Heart left ventricle (tissue), 16 donors: ENCODE results near the gene TOMM5. TPM values are rescaled to one million over a fixed set of nuclear protein-coding genes. Genes with fewer than 3 reads are reported as not detected.

ENCODE experiments used
- ATAC-seq, 4 donors: fragments of 200-7000 bp; cut with Tn5 transposase; one replicate each; pipeline ENCODE4 v1.9.1; 2020 to 2022; ENCODE audit warnings: moderate library complexity in 4 of 4, mild to moderate bottlenecking in 3 of 4, moderate number of reproducible peaks in 1 of 4
- DNase-seq, 5 donors: peaks; one replicate each; pipeline ENCODE4 v3.0.0-alpha.2; 2020
- H3K27ac ChIP-seq, 12 donors: fragments of 200-600 bp; sonication (generic) in 4 of 12; one replicate each; pipeline versions ENCODE4 v1.5.0 to v1.8.0; 2016 to 2022; ENCODE audit warnings: mild to moderate bottlenecking in 2 of 12
- H3K27me3 ChIP-seq, 9 donors: fragments of 200-600 bp; sonication (generic) in 2 of 9; one replicate each; pipeline versions ENCODE4 v1.5.1 to v1.8.0; 2016 to 2022; ENCODE audit warnings: mild to moderate bottlenecking in 3 of 9
- H3K36me3 ChIP-seq, 9 donors: fragments of 200-600 bp; sonication (generic) in 2 of 9; one replicate each; pipeline versions ENCODE4 v1.5.0 to v1.8.0; 2018 to 2022; ENCODE audit warnings: mild to moderate bottlenecking in 2 of 9
- H3K4me1 ChIP-seq, 12 donors: fragments of 200-600 bp; sonication (generic) in 4 of 12; one replicate each; pipeline versions ENCODE4 v1.5.0 to v1.8.0; 2016 to 2022; ENCODE audit warnings: mild to moderate bottlenecking in 3 of 12
- H3K4me3 ChIP-seq, 12 donors: fragments of 200-600 bp; sonication (generic) in 4 of 12; one replicate each; pipeline versions ENCODE4 v1.5.0 to v1.8.0; 2017 to 2022; ENCODE audit warnings: mild to moderate bottlenecking in 9 of 12, moderate library complexity in 4 of 12
- H3K9me3 ChIP-seq, 12 donors: fragments of 200-600 bp; sonication (generic) in 4 of 12; one replicate each; pipeline versions ENCODE4 v1.5.0 to v1.8.0; 2016 to 2022; ENCODE audit warnings: mild to moderate bottlenecking in 1 of 12
- CTCF ChIP-seq, 12 donors: fragments of 200-600 bp; sonication (generic) in 4 of 12; IDR thresholded peaks; one replicate each; pipeline versions ENCODE4 v1.5.0 to v1.8.0; 2018 to 2022; ENCODE audit warnings: antibody characterized with exemption in 12 of 12, mild to moderate bottlenecking in 5 of 12
- POLR2A ChIP-seq, 2 donors: fragments of 450-650 bp; IDR thresholded peaks; one replicate each; pipeline ENCODE4 v1.6.1; 2017; ENCODE audit warnings: antibody characterized with exemption in 2 of 2, mild to moderate bottlenecking in 2 of 2, moderate library complexity in 2 of 2
- WGBS, 4 donors: extraction: QIAGEN DNeasy Blood & Tissue Kit in 2 of 4; methylation state at CpG; one replicate each; pipeline versions ENCODE4 v1.1.5 to v1.1.7; 2013 to 2018; 5-methylcytosine and 5-hydroxymethylcytosine counted together
- intact Hi-C, 10 donors: fragments of 100-400 bp; cut with DNase I; formaldehyde crosslinking; loops; one replicate each; pipeline versions ENCODE4 v1.11.1 to v1.14.2; 2022
- polyA plus RNA-seq, 2 donors: library from polyadenylated mRNA; stranded (reverse); fragments of 200-250 nt; gene quantifications; one replicate each; pipeline ENCODE4 v1.2.3, GENCODE V29; 2013
- total RNA-seq, 9 donors: library from RNA; depleted of rRNA in 2 of 9; stranded (reverse); fragments of >200 nt in 2 of 9; fragmentation: NEBNext Ultra II Directional in 3 of 9; extraction: Animal tissue kit (Norgen Biotek cat#: 25700) in 3 of 9; gene quantifications; one replicate each; pipeline versions ENCODE4 v1.1.0 to v1.2.4, GENCODE V29; 2016 to 2023
- donor health status: ischemic (EF 13 %, LVEDD 7.1; RV severe dilation, severe dysfunction).
- donor health status: healthy with polysubstance abuse.
- donor health status: DM: no; HTN: yes; CAD: no.
- donor health status: DM: no; HTN: no; CAD: no.
- donor health status: ischemic (EF 25% LVEDD 6.9; RV normal size, moderate dysfunction).
- donor health status: ischemic (EF 25% LVEDD 5.7; RV mildly dilated, moderate dysfunction).
- donor health status: healthy.
- donor health status: DM: yes; HTN: yes; CAD: no.
- donor health status: ischemic (EF 35%, LVEDD 5.7; RV mildly dilated, moderate dysfunction).
- donor health status: nonischemic (EF 11% LVEDD 7.7; RV severe dilation, severe dysfunction).
- donor health status: DM: yes; HTN: yes; CAD: no.
- donor health status: PGD.
- donor health status: ischemic (EF 29% LVEDD 5.4; RV normal size, mild dysfunction).
- donor health status: nonischemic (EF 23%, LVEDD 6.1; RV moderate dilation, normal function).

TOMM5 gene
- total and polyA plus RNA-seq, 11 donors = 39.7 to 139 (median 50.4) TPM

- H3K27ac ChIP-seq = peak within 1 kb of the TSS; percentile 27 to 90 (median 80)
- H3K4me3 ChIP-seq = peak within 1 kb of the TSS; percentile 68 to 98 (median 82)
- H3K27me3 ChIP-seq = no peaks in the 10 kb centered on the region
- DNase-seq = peak; percentile 69 to 86 (median 78)
- intact Hi-C loops = loop anchor here in 6 of 10 donors (2.0 to 10.0 kb wide), 6 partner anchors 81 to 151 kb away; partner anchors contain the start of genes POLR1E (in 4 of the 6), GRHPR (in 1 of the 6) and ZBTB5 (in 1 of the 6)
- peak; percentile 81 to 97 (median 95) for ATAC-seq
- H3K36me3 ChIP-seq = peaks cover 0 to 8% (median 0%) of the 10 kb centered on the region in 9 donors
- H3K4me1 ChIP-seq = peaks cover 0 to 24% (median 18%) of the 10 kb centered on the region in 12 donors
- WGBS, 4 donors = 1% methylated on average over 26 to 81 of the region's 81 CpGs
- no peaks in the 10 kb centered on the region for H3K9me3 ChIP-seq
- TF ChIP-seq CTCF (IDR thresholded peaks at IDR 0.05) = peak in 1 of 12 donors; percentile 4
- peak in 1 of 2 donors; percentile 64 for TF ChIP-seq POLR2A (IDR thresholded peaks at IDR 0.05)
Measured at GRCh38 chr9:37575921-37576721, 16.3 kb downstream of the TOMM5 start, which contains the start of gene FBXO10. TSS of gene FBXO10 (minus strand) at chr9:37576380. CDS start at chr9:37541768, 34,612 bp downstream.

GRCh38 chr9:37575511-37575914 is 16.9 kb downstream of the TOMM5 start:
- ATAC-seq = peak in 3 of 4 donors; percentile 31 to 43 (median 33)
- no peaks in the 10 kb centered on the region for H3K9me3 ChIP-seq
- peak overlapping the region in 11 of 12 donors; percentile 73 to 90 (median 82) for H3K27ac ChIP-seq
- peaks cover 0 to 5% (median 0%) of the 10 kb centered on the region in 9 donors for H3K36me3 ChIP-seq
- no peaks in the 10 kb centered on the region for H3K27me3 ChIP-seq
- intact Hi-C loops = loop anchor here in 5 of 10 donors (5.0 to 10.0 kb wide), 4 partner anchors 81 to 151 kb away; partner anchors contain the start of genes POLR1E (in 4 of the 5) and GRHPR (in 1 of the 5)
- no peak for TF ChIP-seq CTCF (IDR thresholded peaks at IDR 0.05)
- TF ChIP-seq POLR2A (IDR thresholded peaks at IDR 0.05) = no peak
- WGBS, 4 donors = 2 to 4% (median 3%) methylated on average over 5 of the region's 5 CpGs
- no peak for DNase-seq
- H3K4me3 ChIP-seq = peak overlapping the region; percentile 68 to 98 (median 82)
- H3K4me1 ChIP-seq = peaks cover 0 to 24% (median 18%) of the 10 kb centered on the region in 12 donors

GRCh38 chr9:37575001-37575400 is 17.4 kb downstream of the TOMM5 start:
- no peaks in the 10 kb centered on the region for H3K36me3 ChIP-seq
- ATAC-seq (no peak), DNase-seq (no peak)
- peaks cover 0 to 24% (median 18%) of the 10 kb centered on the region in 12 donors for H3K4me1 ChIP-seq
- TF ChIP-seq POLR2A (IDR thresholded peaks at IDR 0.05) = no peak
- TF ChIP-seq CTCF (IDR thresholded peaks at IDR 0.05) = no peak
- H3K9me3 ChIP-seq = no peaks in the 10 kb centered on the region
- WGBS, 4 donors = 41 to 52% (median 49%) methylated on average over 5 of the region's 5 CpGs
- peak overlapping the region in 7 of 12 donors; percentile 75 to 90 (median 84) for H3K27ac ChIP-seq
- peak overlapping the region in 9 of 12 donors; percentile 68 to 98 (median 83) for H3K4me3 ChIP-seq
- no peaks in the 10 kb centered on the region for H3K27me3 ChIP-seq
- intact Hi-C loops = loop anchor here in 5 of 10 donors (5.0 to 10.0 kb wide), 4 partner anchors 80 to 150 kb away; partner anchors contain the start of genes POLR1E (in 4 of the 5) and GRHPR (in 1 of the 5)
